KOPT-K1 (cell line): Measurements from ENCODE around the gene DNAJC25.
"Not testable (repeated sequence)": the region's sequence is repeated elsewhere in the genome, so short reads cannot be mapped to it uniquely, and the experiment has no call there.

Experiments
- H3K27ac ChIP-seq: fragments of 200-600 bp; sonication (generic); 2 replicates; pipeline ENCODE4 v1.5.1; 2016; ENCODE audit warnings: antibody characterized with exemption, mild to moderate bottlenecking, low read depth, low read length; ENCODE audit not compliant: poor library complexity, severe bottlenecking
- H3K36me3 ChIP-seq: fragments of 200-600 bp; sonication (generic); 2 replicates; pipeline ENCODE4 v1.5.1; 2017; ENCODE audit warnings: antibody characterized with exemption, mild to moderate bottlenecking, low read length, moderate library complexity; ENCODE audit not compliant: insufficient read depth
- H3K9me3 ChIP-seq: fragments of 200-600 bp; sonication (generic); 2 replicates; pipeline ENCODE4 v1.5.1; 2017; ENCODE audit warnings: antibody characterized with exemption, low read length, mild to moderate bottlenecking; ENCODE audit not compliant: insufficient read depth, poor library complexity, severe bottlenecking

DNAJC25 gene

GRCh38 chr9:111613436-111614040, 17.6 kb upstream of the DNAJC25 start:
- no peaks in the 10 kb centered on the region for H3K9me3 ChIP-seq
- no peak overlapping the region for H3K27ac ChIP-seq
- no peaks in the 10 kb centered on the region for H3K36me3 ChIP-seq

GRCh38 chr9:111615928-111616327, 15.2 kb upstream of the DNAJC25 start:
- no peak overlapping the region for H3K27ac ChIP-seq
- H3K36me3 ChIP-seq, result no peaks in the 10 kb centered on the region
- H3K9me3 ChIP-seq, result no peaks in the 10 kb centered on the region

GRCh38 chr9:111617349-111617748, 13.8 kb upstream of the DNAJC25 start:
- not testable (repeated sequence) for H3K36me3 ChIP-seq, H3K27ac ChIP-seq, H3K9me3 ChIP-seq

- H3K9me3 ChIP-seq, result no peaks in the 10 kb centered on the region
- H3K36me3 ChIP-seq, result no peaks in the 10 kb centered on the region
- no peak overlapping the region for H3K27ac ChIP-seq
Measured at GRCh38 chr9:111621895-111622480, 9.1 kb upstream of the DNAJC25 start.

GRCh38 chr9:111622626-111623025, 8.5 kb upstream of the DNAJC25 start:
- Histone ChIP-seq H3K36me3 (no peaks in the 10 kb centered on the region), H3K27ac (no peak overlapping the region), H3K9me3 (no peaks in the 10 kb centered on the region)

- Histone ChIP-seq H3K36me3 (no peaks in the 10 kb centered on the region), H3K27ac (no peak overlapping the region), H3K9me3 (no peaks in the 10 kb centered on the region)
Measured at GRCh38 chr9:111627260-111627963, 3.7 kb upstream of the DNAJC25 start.

- Histone ChIP-seq H3K27ac (no peak overlapping the region), H3K36me3 (no peaks in the 10 kb centered on the region), H3K9me3 (no peaks in the 10 kb centered on the region)
Measured at GRCh38 chr9:111628411-111628810, 2.7 kb upstream of the DNAJC25 start.

- Histone ChIP-seq H3K9me3 (no peaks in the 10 kb centered on the region), H3K36me3 (no peaks in the 10 kb centered on the region), H3K27ac (peak overlapping the region; percentile 70)
Measured at GRCh38 chr9:111630182-111630963, 761 bp upstream of the DNAJC25 start.

- Histone ChIP-seq H3K9me3 (no peaks in the 10 kb centered on the region), H3K36me3 (no peaks in the 10 kb centered on the region), H3K27ac (peak overlapping the region; percentile 70)
Measured at GRCh38 chr9:111630964-111631213, 245 bp upstream of the DNAJC25 start.

GRCh38 chr9:111632060-111632459, 926 bp downstream of the DNAJC25 start:
- no peaks in the 10 kb centered on the region for H3K36me3 ChIP-seq
- H3K27ac ChIP-seq, result peak overlapping the region; percentile 70
- no peaks in the 10 kb centered on the region for H3K9me3 ChIP-seq

- H3K27ac ChIP-seq, result no peak overlapping the region
- no peaks in the 10 kb centered on the region for H3K9me3 ChIP-seq
- no peaks in the 10 kb centered on the region for H3K36me3 ChIP-seq
Measured at GRCh38 chr9:111632695-111633388, 1.7 kb downstream of the DNAJC25 start.

GRCh38 chr9:111633389-111633736, 2.2 kb downstream of the DNAJC25 start:
- Histone ChIP-seq H3K9me3 (no peaks in the 10 kb centered on the region), H3K27ac (no peak overlapping the region), H3K36me3 (no peaks in the 10 kb centered on the region)

- Histone ChIP-seq H3K27ac (no peak overlapping the region), H3K36me3 (no peaks in the 10 kb centered on the region), H3K9me3 (no peaks in the 10 kb centered on the region)
Measured at GRCh38 chr9:111634860-111635259, 3.7 kb downstream of the DNAJC25 start.

- Histone ChIP-seq H3K36me3 (no peaks in the 10 kb centered on the region), H3K27ac (no peak overlapping the region), H3K9me3 (no peaks in the 10 kb centered on the region)
Measured at GRCh38 chr9:111637421-111637950, 6.4 kb downstream of the DNAJC25 start.
